Cardiac muscle cell (in vitro differentiated cells and primary cell): ENCODE measurements around the gene RNF183. TPM values are rescaled to one million over a fixed set of nuclear protein-coding genes. Genes with fewer than 3 reads are reported as not detected.

ENCODE experiments used
- DNase-seq, 2 donors: peaks; one replicate each; pipeline versions ENCODE4 v3.0.0 to v3.0.0-alpha.2; 2010 to 2017; ENCODE audit warnings: low read depth in 1 of 2, low spot score in 1 of 2
- H3K27ac ChIP-seq: fragments of 200-600 bp; sonication (generic); 2 replicates; pipeline ENCODE4 v1.5.1; 2016
- H3K27me3 ChIP-seq: fragments of 200-600 bp; sonication (generic); 2 replicates; pipeline ENCODE4 v1.6.0; 2016; ENCODE audit warnings: control low read depth
- H3K36me3 ChIP-seq: fragments of 200-600 bp; sonication (generic); 2 replicates; pipeline ENCODE4 v1.5.1; 2016; ENCODE audit warnings: control low read depth
- H3K4me1 ChIP-seq: fragments of 200-600 bp; sonication (generic); 2 replicates; pipeline ENCODE4 v1.8.1; 2017; ENCODE audit warnings: low read depth, mild to moderate bottlenecking, mixed run types
- H3K4me3 ChIP-seq: fragments of 200-600 bp; sonication (generic); 2 replicates; pipeline ENCODE4 v1.5.1; 2016; ENCODE audit warnings: mild to moderate bottlenecking
- H3K9me3 ChIP-seq: fragments of 200-600 bp; sonication (generic); 2 replicates; pipeline ENCODE4 v1.5.1; 2017; ENCODE audit warnings: low read depth, mild to moderate bottlenecking, control low read depth
- CTCF ChIP-seq: IDR thresholded peaks from 2 replicates; pipeline ENCODE4 v1.5.1; 2012; ENCODE audit warnings: low read depth, mild to moderate bottlenecking, low read length
- polyA plus RNA-seq: library from polyadenylated mRNA; unstranded; fragments of >200 nt; fragmentation: Nextera tagmentation; extraction: Ambion mirVana; gene quantifications from 2 replicates; pipeline ENCODE4 v1.2.1, GENCODE V29; 2016
- total RNA-seq: library from RNA; depleted of rRNA; stranded (reverse); fragments of >200 nt; gene quantifications from 2 replicates; pipeline ENCODE4 v1.2.3, GENCODE V29; 2016

RNF183 gene
- total and polyA plus RNA-seq, 2 experiments from 2014 or later = 0.06 to 0.40 TPM

GRCh38 chr9:113328045-113328782, 25.0 kb upstream of the RNF183 start:
- no peaks in the 10 kb centered on the region for H3K36me3 ChIP-seq
- H3K4me3 ChIP-seq = no peak overlapping the region
- DNase-seq = no peak
- no peaks in the 10 kb centered on the region for H3K9me3 ChIP-seq
- no peaks in the 10 kb centered on the region for H3K4me1 ChIP-seq
- no peak overlapping the region for H3K27ac ChIP-seq
- no peak for TF ChIP-seq CTCF
- H3K27me3 ChIP-seq = no peaks in the 10 kb centered on the region

- Histone ChIP-seq H3K4me3 (no peak overlapping the region), H3K9me3 (no peaks in the 10 kb centered on the region), H3K4me1 (no peaks in the 10 kb centered on the region), H3K36me3 (no peaks in the 10 kb centered on the region), H3K27me3 (no peaks in the 10 kb centered on the region), H3K27ac (no peak overlapping the region)
- no peak for TF ChIP-seq CTCF
- DNase-seq = no peak
These were observed 23.1 kb upstream of the RNF183 start for GRCh38 chr9:113326230-113326629.

GRCh38 chr9:113322671-113323070, 19.5 kb upstream of the RNF183 start:
- H3K4me3 ChIP-seq = no peak overlapping the region
- H3K9me3 ChIP-seq = no peaks in the 10 kb centered on the region
- no peak for TF ChIP-seq CTCF
- H3K27ac ChIP-seq = no peak overlapping the region
- no peak for DNase-seq
- H3K36me3 ChIP-seq = peaks cover 2% of the 10 kb centered on the region
- H3K27me3 ChIP-seq = no peaks in the 10 kb centered on the region
- H3K4me1 ChIP-seq = no peaks in the 10 kb centered on the region

- Histone ChIP-seq H3K36me3 (peaks cover 2% of the 10 kb centered on the region), H3K27ac (no peak overlapping the region), H3K4me3 (no peak overlapping the region), H3K4me1 (no peaks in the 10 kb centered on the region), H3K27me3 (no peaks in the 10 kb centered on the region), H3K9me3 (no peaks in the 10 kb centered on the region)
- TF ChIP-seq CTCF = no peak
- DNase-seq = no peak
These were observed 16.9 kb upstream of the RNF183 start for GRCh38 chr9:113320051-113320450.

- Histone ChIP-seq H3K9me3 (no peaks in the 10 kb centered on the region), H3K27me3 (no peaks in the 10 kb centered on the region), H3K4me3 (no peak overlapping the region), H3K4me1 (no peaks in the 10 kb centered on the region), H3K27ac (no peak overlapping the region), H3K36me3 (peaks cover 2% of the 10 kb centered on the region)
- no peak for TF ChIP-seq CTCF
- no peak for DNase-seq
These were observed 15.9 kb upstream of the RNF183 start for GRCh38 chr9:113319054-113319453.

- H3K9me3 ChIP-seq = no peaks in the 10 kb centered on the region
- H3K27ac ChIP-seq = no peak overlapping the region
- H3K4me3 ChIP-seq = no peak overlapping the region
- peaks cover 2% of the 10 kb centered on the region for H3K36me3 ChIP-seq
- no peaks in the 10 kb centered on the region for H3K27me3 ChIP-seq
- peak in 1 of 2 donors; percentile 46 for DNase-seq
- no peaks in the 10 kb centered on the region for H3K4me1 ChIP-seq
- TF ChIP-seq CTCF = peak; percentile 34
These were observed 14.6 kb upstream of the RNF183 start for GRCh38 chr9:113317777-113318176.
